Stimulated activated naive CD8-positive, alpha-beta T cell treated with anti-CD3 and anti-CD28 coated beads, Interleukin-15, amount 100 ng/mL, for 72 hours (primary cell): ENCODE data around the gene CDH4.

Experiments
- ATAC-seq: fragments of 150-1000 bp; cut with Tn5 transposase; 2 replicates; pipeline ENCODE4 v1.10.0; 2021; ENCODE audit warnings: mild to moderate bottlenecking, moderate library complexity
- DNase-seq, 2 donors: peaks; one replicate each; pipeline ENCODE4 v3.0.0; 2021 to 2022
- H3K27ac Mint-ChIP-seq, 2 donors: one replicate each; pipeline ENCODE4 v1.8.0; 2022; ENCODE audit warnings: mild to moderate bottlenecking in 2 of 2, mixed read lengths in 2 of 2, moderate library complexity in 2 of 2
- H3K27me3 Mint-ChIP-seq: one replicate; pipeline ENCODE4 v1.8.0; 2022; ENCODE audit warnings: mixed read lengths
- H3K4me1 Mint-ChIP-seq: one replicate; pipeline ENCODE4 v1.8.0; 2022; ENCODE audit warnings: mild to moderate bottlenecking, mixed read lengths
- H3K4me3 Mint-ChIP-seq, 2 donors: one replicate each; pipeline ENCODE4 v1.8.0; 2022; ENCODE audit warnings: mild to moderate bottlenecking in 2 of 2, mixed read lengths in 2 of 2, moderate library complexity in 1 of 2
- H3K9me3 Mint-ChIP-seq, 2 donors: one replicate each; pipeline ENCODE4 v1.8.0; 2022; ENCODE audit warnings: mixed read lengths in 2 of 2

Gene CDH4

DNA sequence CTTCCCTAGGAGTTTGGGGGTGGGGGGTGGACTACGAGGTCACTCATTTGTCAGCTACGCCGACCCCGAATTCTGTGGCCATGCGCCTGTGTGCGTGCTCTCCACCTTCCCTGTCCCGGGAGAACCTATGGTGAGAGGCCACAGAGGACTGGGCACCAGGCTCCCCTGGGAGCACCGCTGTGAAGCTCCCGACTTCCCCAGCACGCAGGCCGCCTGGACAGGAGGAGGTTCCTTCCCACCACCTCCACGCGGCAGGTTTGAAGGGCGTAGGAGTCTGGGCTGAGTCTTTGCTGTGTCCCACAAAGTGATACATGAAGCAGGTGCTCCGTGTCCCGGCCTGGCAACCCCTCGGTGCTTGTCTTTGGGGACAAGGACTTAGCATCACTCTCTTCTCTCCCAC lies 107.2 kb downstream of the CDH4 start:
- Mint-ChIP-seq H3K4me3 (no peak overlapping the region), H3K27me3 (no peaks in the 10 kb centered on the region)
- DNase-seq, result no peak

DNA sequence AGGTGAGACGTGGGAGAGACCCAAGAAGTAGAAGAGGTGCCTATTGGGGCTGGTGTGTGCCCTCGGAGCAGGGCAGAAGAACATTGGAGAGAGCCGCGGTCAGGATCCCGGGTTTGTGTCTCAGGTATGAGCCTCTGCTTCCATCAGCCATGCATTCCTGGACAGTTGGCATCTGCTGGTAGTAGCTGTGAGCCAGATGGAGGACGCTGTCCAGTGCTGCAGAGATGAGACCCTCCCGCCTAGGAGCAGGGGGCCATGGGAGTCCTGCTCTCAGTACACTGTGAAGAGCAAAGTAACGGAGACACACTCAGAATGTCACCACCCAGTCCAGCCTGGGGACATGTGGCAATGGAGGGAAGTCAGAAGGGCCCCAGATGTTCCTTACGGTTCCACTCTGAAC lies 108.2 kb downstream of the CDH4 start:
- DNase-seq (no peak), ATAC-seq (no peak)
- Mint-ChIP-seq H3K4me3 (no peak overlapping the region), H3K27ac (peak overlapping the region in 1 of 2 donors; percentile 36), H3K4me1 (no peaks in the 10 kb centered on the region), H3K27me3 (no peaks in the 10 kb centered on the region), H3K9me3 (no peaks in the 10 kb centered on the region)

More for the DNA sequence above, 107.2 kb downstream of the CDH4 start:
- no peak for ATAC-seq
- Mint-ChIP-seq H3K4me1 (no peaks in the 10 kb centered on the region), H3K9me3 (no peaks in the 10 kb centered on the region), H3K27ac (no peak overlapping the region)

DNA sequence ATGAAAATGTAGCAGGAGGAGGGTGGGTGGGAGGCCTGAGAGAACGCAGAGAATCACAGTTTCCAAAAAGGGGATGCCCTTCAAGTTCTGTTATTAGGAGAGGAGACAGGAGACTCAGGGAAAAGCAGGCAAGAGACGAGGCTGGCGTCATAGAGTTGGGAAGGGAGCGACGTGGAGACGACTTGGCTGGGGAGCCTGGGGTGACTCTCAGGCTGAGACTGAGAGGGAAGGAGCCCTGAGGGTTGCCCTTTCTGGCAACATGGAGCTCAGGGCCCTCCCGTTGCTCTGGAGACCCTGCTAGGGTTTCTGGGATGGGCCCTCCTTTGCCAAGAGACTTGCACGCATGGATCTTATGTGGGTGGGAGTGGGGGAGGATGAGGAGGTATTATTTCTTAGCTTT lies 108.9 kb downstream of the CDH4 start:
- H3K27me3 Mint-ChIP-seq, result no peaks in the 10 kb centered on the region
- DNase-seq (no peak), ATAC-seq (no peak)
- no peaks in the 10 kb centered on the region for H3K4me1 Mint-ChIP-seq
- H3K9me3 Mint-ChIP-seq, result no peaks in the 10 kb centered on the region
- no peak overlapping the region for H3K4me3 Mint-ChIP-seq
- H3K27ac Mint-ChIP-seq, result no peak overlapping the region

DNA sequence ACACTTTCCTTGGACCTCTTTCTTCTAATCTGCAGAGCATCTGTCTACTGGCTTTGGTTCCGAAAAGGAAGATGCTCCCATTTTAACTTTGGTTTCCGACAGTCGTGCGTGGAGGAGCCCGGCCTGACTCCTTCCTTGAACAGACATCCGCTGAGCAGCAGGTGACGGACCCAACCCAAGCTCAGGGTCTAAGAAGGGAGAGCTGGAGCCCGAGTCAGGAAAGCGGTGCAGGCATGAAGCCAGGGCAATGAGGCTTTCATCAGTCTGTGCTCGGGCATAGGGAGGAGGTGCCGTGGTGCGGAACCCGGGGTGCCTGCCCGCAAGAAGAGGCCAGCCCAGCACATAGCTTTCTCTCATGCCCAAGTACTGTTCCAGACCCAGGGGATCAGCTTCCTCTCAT lies 109.4 kb downstream of the CDH4 start:
- Mint-ChIP-seq H3K4me1 (no peaks in the 10 kb centered on the region), H3K27me3 (no peaks in the 10 kb centered on the region), H3K4me3 (no peak overlapping the region), H3K27ac (no peak overlapping the region), H3K9me3 (no peaks in the 10 kb centered on the region)
- DNase-seq (no peak), ATAC-seq (no peak)

DNA sequence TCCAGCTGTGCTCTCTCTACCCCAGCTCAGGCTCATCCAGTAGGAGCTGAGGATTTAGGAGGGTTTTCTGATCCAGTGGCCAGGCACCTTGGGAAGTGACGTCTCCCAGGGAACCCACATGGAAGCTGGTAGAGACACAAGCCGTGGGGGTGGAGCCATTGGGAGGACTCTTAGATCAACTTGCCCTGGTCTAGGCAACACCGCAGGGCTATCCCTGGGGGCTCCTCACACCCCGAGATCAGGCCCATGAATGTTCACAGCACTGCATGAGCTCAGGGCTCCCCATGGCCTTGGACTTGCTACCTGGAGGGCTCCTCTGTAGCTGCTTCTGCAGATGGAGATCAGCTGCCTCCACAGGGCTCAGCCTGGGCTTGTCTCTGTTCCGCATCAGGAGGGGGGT lies 112.1 kb downstream of the CDH4 start:
- ATAC-seq (no peak), DNase-seq (no peak)
- Mint-ChIP-seq H3K9me3 (no peaks in the 10 kb centered on the region), H3K27me3 (no peaks in the 10 kb centered on the region), H3K4me1 (no peaks in the 10 kb centered on the region), H3K27ac (no peak overlapping the region), H3K4me3 (no peak overlapping the region)

DNA sequence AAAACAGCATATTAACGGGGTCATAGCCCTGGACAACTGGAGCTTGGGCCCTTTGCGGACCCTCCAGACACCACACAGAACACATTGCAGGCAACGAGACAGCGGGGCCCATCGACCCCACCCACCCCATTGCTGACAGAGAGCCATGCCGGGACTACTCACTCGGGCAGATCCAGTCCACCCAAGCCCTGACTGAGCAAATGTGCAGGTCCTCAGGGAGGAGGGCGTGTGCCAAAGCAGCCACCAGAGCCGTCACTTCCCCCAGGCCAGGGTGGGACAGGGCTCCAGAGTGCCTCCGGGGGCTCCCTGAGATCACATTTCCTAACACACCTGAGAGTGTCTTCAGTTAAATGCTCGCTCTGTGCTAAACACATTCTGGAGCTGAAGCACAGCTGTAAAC lies 114.9 kb downstream of the CDH4 start:
- DNase-seq (no peak), ATAC-seq (no peak)
- Mint-ChIP-seq H3K27me3 (no peaks in the 10 kb centered on the region), H3K4me1 (no peaks in the 10 kb centered on the region), H3K9me3 (no peaks in the 10 kb centered on the region), H3K4me3 (no peak overlapping the region), H3K27ac (no peak overlapping the region)

DNA sequence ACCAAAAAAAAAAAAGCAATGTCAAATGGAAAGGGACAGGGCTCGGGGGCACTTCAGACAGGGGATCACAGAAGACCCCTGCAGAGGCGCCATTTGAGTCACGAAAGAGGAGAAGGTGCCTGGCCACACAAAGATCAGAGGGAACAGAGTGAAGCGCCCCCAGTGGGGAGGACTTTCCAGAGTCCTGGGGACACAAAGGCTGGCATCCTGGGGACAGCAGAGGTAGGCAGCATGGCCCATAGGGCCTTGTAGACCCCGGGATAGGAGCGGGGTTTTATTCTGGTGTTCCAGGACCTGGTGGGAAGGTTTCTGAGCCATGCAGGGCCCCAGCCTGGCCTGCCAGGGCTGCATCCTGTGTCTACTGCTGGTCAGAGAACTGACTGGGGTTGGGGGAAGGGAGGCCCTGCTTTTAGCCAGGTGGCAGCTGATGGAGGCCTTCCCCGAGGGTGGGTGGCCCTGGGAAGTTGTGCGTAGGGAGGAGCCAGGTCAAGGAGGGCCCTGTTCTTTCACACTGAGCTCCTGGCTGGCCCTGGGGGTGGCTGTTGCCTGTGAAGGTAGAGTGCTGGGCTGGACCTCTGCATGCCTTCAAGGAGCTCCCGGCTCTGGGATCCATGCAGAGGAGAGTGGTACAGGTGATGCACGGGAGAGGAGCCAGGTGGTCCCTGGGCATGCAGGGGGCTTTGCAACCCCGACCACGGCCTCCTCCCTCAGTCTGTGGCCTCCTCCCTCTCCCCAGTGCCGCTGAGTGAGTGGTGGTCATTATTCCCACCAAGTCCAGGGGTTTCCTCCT lies 117.9 kb downstream of the CDH4 start:
- no peak for ATAC-seq

DNA sequence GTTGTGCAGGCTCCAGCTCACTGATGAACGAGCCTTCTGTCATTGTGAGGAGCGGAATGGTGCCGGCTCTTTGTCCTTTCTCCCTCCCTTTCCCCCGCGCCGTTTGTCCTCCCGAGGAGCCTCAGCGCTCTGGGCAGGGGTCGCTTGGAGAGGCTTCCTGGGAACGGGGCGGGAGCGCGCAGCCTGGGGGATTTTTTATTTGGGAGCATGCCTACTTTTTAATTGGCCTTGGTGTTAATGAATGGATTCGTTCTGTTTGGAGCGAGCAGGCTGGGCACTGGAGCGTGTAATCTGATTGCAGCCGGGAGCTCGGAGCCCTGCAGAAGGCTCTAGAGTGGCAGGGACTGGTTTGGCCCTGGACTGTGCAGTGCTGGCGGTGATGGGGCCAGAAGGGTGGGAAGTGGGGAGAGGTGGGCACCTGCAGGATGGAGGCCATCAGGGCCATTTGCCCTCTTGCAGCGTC lies 118.8 kb downstream of the CDH4 start:
- no peaks in the 10 kb centered on the region for H3K4me1 Mint-ChIP-seq
- DNase-seq, result no peak
- ATAC-seq, result no peak
- no peak overlapping the region for H3K4me3 Mint-ChIP-seq
- no peaks in the 10 kb centered on the region for H3K9me3 Mint-ChIP-seq
- no peaks in the 10 kb centered on the region for H3K27me3 Mint-ChIP-seq
- H3K27ac Mint-ChIP-seq, result no peak overlapping the region

More for the DNA sequence above, 117.9 kb downstream of the CDH4 start:
- Mint-ChIP-seq H3K27me3 (no peaks in the 10 kb centered on the region), H3K9me3 (no peaks in the 10 kb centered on the region), H3K4me3 (no peak overlapping the region), H3K27ac (no peak overlapping the region), H3K4me1 (no peaks in the 10 kb centered on the region)
- no peak for DNase-seq

DNA sequence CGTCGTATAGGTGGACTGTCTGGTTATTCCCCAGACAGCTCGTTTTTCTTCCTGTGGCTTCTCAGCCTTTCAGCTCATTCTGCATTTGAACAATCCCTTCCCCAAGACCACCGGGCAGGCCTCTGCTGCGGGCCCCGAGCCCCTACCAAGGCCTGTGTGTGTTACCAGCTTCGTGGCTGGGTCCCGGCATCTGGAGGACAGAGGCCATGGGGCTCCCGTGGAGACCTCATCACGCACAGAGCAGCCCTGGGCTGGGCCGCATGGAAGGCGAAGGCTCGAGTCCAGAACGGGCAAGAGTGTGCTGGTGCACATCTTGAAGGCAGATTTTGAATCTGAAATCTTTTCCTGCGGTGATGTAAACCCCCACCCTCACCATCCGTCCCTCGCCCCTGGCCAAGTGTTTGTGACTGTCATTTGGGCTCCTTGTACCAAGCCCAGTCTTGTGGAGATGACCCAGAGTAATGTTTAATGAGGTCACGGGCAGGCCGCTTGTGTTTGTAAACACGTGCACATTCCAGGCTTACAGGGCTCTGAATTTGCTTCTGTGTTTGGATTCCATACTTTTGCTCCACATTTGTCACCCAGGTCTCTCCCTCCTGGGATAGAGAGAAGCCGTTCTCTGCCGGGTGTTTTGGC lies 119.6 kb downstream of the CDH4 start:
- Mint-ChIP-seq H3K4me3 (no peak overlapping the region), H3K27ac (no peak overlapping the region), H3K27me3 (no peaks in the 10 kb centered on the region), H3K4me1 (no peaks in the 10 kb centered on the region), H3K9me3 (no peaks in the 10 kb centered on the region)
- DNase-seq (no peak), ATAC-seq (no peak)

DNA sequence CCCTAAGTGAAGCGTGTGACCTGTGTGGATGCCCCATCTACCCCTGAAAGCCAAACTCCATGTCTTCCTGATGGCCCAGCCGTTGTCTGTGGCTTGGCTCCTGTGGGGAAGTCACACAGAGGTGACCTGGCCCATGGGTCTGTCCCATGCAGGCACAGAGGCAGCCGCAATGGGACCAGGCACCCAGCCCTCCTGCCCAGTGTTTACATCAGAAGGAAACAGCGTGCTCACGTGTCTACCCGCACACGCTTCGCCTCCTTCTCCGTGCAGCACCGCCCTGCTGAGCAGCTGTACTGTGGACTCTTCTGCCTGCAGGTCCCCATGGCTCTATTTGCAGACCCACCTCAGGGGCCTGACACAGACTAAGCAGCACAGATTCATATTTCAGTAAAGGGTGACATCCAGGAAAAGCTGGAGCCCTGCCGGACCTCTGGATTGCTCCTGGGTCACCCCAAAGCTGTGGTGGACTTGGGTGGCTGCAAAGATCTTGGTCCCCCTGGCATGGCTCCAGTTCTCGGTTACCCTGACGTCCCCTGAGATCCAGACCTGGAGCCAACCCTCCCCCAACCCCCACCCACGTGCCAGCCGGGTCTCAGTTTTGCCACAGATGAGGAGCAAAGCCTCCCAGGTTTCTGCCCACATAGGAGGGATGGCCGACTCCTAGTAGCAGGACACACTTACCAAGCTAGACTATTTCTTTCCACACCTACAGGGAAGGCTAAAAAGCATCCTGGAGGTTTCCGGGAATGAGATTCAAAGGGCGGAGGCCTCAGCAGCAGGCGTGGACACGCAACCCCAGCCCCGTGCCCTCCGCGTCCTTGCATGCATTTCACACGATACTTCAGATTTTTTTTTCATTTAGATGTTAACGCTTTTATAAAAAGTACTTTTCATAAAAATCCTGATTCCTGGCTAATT lies 120.3 kb downstream of the CDH4 start:
- H3K27me3 Mint-ChIP-seq, result no peaks in the 10 kb centered on the region
- no peak for ATAC-seq
- DNase-seq, result no peak
- H3K4me3 Mint-ChIP-seq, result no peak overlapping the region
- no peaks in the 10 kb centered on the region for H3K4me1 Mint-ChIP-seq
- H3K27ac Mint-ChIP-seq, result no peak overlapping the region
- H3K9me3 Mint-ChIP-seq, result no peaks in the 10 kb centered on the region

DNA sequence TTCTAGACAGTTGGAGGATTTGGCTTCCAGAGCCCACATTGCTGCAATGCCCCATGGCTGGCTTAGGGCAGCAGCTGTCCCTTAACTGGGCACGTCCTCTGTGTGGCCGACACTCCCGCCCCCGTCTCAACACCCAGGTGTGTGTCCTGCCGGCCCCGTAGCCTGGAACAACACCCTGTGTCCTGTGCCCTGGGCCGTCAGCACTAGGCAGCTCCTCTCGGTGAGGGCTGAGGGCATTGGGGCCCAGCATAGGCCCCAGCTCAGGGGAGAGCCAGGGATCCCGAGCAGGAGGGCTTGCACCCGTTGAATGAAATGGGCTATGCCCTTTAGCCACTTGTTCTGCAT lies 121.0 kb downstream of the CDH4 start:
- no peak for ATAC-seq
- H3K27me3 Mint-ChIP-seq, result no peaks in the 10 kb centered on the region

DNA sequence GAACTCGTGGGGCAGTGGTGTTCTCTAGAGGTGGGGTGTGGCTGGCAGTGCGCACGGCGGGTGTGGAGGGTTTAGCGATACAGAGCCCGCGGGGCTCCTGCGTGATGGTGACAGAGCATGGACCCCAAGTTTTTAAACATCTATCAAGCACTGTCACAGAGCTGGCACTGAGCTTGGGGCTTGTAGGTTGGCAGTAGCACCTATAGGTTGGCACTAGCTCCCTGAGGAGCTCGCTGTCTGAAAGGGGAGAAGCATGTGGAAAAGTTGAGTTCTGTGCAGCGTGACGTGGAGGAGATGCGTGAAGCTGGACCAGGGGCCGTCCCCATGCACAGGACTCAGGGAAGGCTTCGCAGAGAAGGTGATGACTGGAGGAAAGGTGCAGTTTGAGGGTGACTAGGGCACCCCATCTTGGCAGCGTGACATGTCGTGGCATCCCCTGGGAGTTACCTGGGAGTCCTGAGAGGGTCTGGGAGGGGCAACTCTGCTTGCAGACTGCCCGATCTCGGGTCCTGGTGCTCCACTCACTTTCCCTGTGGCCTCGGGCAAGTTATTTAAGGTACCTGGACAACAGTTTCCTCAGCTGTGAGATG lies 122.0 kb downstream of the CDH4 start:
- Mint-ChIP-seq H3K27ac (no peak overlapping the region), H3K4me3 (no peak overlapping the region), H3K27me3 (no peaks in the 10 kb centered on the region), H3K9me3 (no peaks in the 10 kb centered on the region), H3K4me1 (no peaks in the 10 kb centered on the region)
- DNase-seq (no peak), ATAC-seq (no peak)

More for the DNA sequence above, 121.0 kb downstream of the CDH4 start:
- Mint-ChIP-seq H3K4me1 (no peaks in the 10 kb centered on the region), H3K9me3 (no peaks in the 10 kb centered on the region), H3K4me3 (no peak overlapping the region), H3K27ac (no peak overlapping the region)
- no peak for DNase-seq

DNA sequence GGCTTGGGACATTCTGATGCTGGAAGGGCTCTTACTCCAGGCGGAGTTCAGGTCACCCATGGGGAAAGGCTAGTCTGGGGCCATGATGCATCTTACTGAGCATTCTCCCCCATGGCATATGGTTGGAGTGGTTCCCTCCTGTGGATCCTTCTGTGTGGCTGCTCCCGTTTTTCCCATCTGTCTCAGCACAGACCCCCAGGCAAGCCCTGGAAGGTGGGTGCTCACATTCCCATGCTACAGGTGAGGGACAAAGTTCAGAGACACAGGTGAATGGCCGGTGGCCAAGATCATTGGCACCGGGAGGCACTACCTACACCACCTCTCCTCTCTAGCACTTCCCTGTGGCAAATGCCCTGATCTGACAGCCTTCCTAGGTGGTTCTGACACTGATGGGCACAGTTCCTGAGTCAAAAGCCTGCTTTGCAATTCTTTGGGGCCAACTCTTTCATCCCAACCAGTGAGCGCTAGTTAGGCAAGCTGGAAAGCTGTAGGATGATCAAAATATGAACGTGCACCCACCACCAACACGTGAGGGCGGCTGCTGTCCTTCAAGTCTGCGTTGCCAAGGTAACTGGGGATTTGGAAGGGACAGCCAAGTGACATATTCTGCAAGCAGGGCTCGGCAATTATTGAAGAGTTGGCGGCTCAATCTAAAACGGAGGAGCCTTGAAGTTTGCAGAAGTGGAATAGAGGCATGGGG lies 124.6 kb downstream of the CDH4 start:
- Mint-ChIP-seq H3K4me1 (no peaks in the 10 kb centered on the region), H3K27me3 (no peaks in the 10 kb centered on the region), H3K27ac (no peak overlapping the region), H3K9me3 (no peaks in the 10 kb centered on the region), H3K4me3 (no peak overlapping the region)
- DNase-seq (no peak), ATAC-seq (no peak)

DNA sequence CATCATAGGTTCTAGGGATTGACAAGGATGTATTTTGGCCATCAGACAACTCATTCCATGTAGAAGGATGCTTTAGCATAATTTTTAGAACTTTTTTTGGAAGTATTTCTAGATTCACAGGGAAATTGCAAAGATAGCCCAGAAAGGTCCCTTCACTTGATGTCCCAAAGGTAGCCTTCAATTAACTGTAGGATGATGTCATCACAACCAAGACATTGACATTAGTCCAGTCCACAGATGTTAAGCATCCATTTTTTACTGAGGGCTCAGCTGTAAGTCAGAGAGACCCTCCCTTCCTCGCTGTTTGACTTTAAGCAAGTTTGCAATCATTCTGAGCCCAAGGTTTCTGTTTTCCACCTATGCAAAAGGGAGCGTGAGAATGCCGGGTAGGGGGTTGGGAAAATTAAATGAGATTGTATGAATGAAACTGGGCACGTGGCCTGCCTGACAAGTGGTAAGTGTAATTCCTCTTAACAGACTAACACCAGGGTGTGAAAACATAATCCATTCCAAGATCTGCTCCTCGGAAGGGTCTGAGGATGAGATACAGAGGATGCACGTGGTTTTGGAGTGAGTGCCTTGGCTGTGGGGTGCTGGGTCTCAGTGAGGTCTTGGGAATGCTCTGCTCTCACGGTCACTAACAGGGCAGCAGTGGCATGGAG lies 126.8 kb downstream of the CDH4 start:
- no peak overlapping the region for H3K4me3 Mint-ChIP-seq
- no peak for ATAC-seq
- no peaks in the 10 kb centered on the region for H3K27me3 Mint-ChIP-seq
- H3K27ac Mint-ChIP-seq, result no peak overlapping the region
- no peak for DNase-seq
- H3K4me1 Mint-ChIP-seq, result no peaks in the 10 kb centered on the region
- peaks cover 7 to 10% of the 10 kb centered on the region in 2 donors for H3K9me3 Mint-ChIP-seq
